Upper lobe of right lung (tissue), 1 donor: ENCODE data around the gene SERPINB5. TPM values are rescaled to one million over a fixed set of nuclear protein-coding genes. Genes with fewer than 3 reads are reported as not detected.

Experiments used
- ATAC-seq: fragments of 200-7000 bp; cut with Tn5 transposase; one replicate; pipeline ENCODE4 v1.9.1; 2020; ENCODE audit warnings: mild to moderate bottlenecking, moderate library complexity
- DNase-seq: peaks from one replicate; pipeline ENCODE4 v3.0.0-alpha.2; 2020
- H3K27ac ChIP-seq: fragments of 200-600 bp; one replicate; pipeline ENCODE4 v1.8.0; 2022
- H3K27me3 ChIP-seq: fragments of 200-600 bp; one replicate; pipeline ENCODE4 v1.8.0; 2022; ENCODE audit warnings: mild to moderate bottlenecking
- H3K36me3 ChIP-seq: fragments of 200-600 bp; one replicate; pipeline ENCODE4 v1.8.0; 2022
- H3K4me1 ChIP-seq: fragments of 200-600 bp; one replicate; pipeline ENCODE4 v1.8.0; 2022
- H3K4me3 ChIP-seq: fragments of 200-600 bp; one replicate; pipeline ENCODE4 v1.8.0; 2022; ENCODE audit warnings: mild to moderate bottlenecking
- H3K9me3 ChIP-seq: fragments of 200-600 bp; one replicate; pipeline ENCODE4 v1.8.0; 2022
- intact Hi-C: fragments of 100-400 bp; cut with DNase I; formaldehyde crosslinking; loops from one replicate; pipeline ENCODE4 v1.11.0; 2022
- total RNA-seq: library from RNA; stranded (reverse); fragmentation: NEBNext Ultra II Directional; extraction: Animal tissue kit (Norgen Biotek cat#: 25700); gene quantifications from one replicate; pipeline ENCODE4 v1.2.1, GENCODE V29; 2021
- TF ChIP-seq, protein P1 (sequence below): fragments of 200-600 bp; IDR thresholded peaks from one replicate; pipeline ENCODE4 v1.8.0; 2022; ENCODE audit warnings: antibody characterized with exemption
- donor health status: DM: no; HTN: yes; CAD: no; lungs with severe emphysema.

SERPINB5 gene
- total RNA-seq, 1 donor from 2014 or later = 0.55 TPM

DNA sequence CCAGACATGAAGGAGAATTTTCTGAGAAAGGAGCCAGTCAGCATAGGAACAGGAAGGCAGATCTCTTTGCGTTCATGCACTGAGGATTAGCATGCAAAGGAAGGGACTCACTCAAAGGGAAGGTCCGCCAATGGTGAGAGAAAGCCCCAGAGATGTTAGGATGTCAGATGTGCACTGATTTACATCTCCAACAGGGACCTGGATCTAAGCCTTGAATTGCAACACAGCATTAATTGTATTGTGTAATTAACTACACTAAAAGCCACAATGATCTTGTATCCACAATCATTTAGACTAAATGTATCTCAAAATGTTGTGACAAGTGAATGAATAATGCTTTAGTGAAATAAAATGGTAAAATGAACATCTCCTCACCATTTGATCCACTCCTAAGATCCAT lies 4.2 kb downstream of the SERPINB5 start:
- intact Hi-C loops = no loop called here

DNA sequence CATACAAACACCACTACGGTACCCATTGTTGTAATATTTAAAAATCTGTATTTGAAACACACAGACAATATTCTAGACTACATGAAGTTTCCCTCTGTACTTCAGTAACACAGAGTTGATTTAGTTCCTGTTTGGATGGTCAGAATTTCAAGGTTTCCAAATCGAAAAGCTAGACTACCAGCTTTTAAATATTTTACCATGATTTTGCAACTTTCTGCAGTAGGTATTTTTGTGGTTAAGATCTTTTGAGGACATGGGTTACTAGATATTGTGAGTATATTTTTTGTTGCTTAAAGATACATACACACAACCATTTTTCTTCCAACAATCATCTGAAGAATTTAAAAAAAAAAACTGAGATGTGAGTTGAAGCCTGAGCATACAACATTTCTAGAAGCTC lies 10.9 kb downstream of the SERPINB5 start:
- intact Hi-C loops = no loop called here

More for the DNA sequence above, 4.2 kb downstream of the SERPINB5 start:
- ATAC-seq (no peak), DNase-seq (no peak)
- Histone ChIP-seq H3K36me3 (no peaks in the 10 kb centered on the region), H3K9me3 (no peaks in the 10 kb centered on the region), H3K27ac (no peak overlapping the region), H3K27me3 (no peaks in the 10 kb centered on the region), H3K4me1 (no peaks in the 10 kb centered on the region), H3K4me3 (no peak overlapping the region)
- TF ChIP-seq, protein P1, sequence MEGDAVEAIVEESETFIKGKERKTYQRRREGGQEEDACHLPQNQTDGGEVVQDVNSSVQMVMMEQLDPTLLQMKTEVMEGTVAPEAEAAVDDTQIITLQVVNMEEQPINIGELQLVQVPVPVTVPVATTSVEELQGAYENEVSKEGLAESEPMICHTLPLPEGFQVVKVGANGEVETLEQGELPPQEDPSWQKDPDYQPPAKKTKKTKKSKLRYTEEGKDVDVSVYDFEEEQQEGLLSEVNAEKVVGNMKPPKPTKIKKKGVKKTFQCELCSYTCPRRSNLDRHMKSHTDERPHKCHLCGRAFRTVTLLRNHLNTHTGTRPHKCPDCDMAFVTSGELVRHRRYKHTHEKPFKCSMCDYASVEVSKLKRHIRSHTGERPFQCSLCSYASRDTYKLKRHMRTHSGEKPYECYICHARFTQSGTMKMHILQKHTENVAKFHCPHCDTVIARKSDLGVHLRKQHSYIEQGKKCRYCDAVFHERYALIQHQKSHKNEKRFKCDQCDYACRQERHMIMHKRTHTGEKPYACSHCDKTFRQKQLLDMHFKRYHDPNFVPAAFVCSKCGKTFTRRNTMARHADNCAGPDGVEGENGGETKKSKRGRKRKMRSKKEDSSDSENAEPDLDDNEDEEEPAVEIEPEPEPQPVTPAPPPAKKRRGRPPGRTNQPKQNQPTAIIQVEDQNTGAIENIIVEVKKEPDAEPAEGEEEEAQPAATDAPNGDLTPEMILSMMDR = no peak

GRCh38 chr18:63488160-63488559 lies 11.4 kb downstream of the SERPINB5 start:
- Histone ChIP-seq H3K4me3 (no peak overlapping the region), H3K27me3 (no peaks in the 10 kb centered on the region), H3K9me3 (no peaks in the 10 kb centered on the region), H3K4me1 (no peaks in the 10 kb centered on the region), H3K36me3 (no peaks in the 10 kb centered on the region), H3K27ac (no peak overlapping the region)
- intact Hi-C loops = no loop called here
- DNase-seq (no peak), ATAC-seq (no peak)
- TF ChIP-seq, protein P1 = no peak

More for the DNA sequence above, 10.9 kb downstream of the SERPINB5 start:
- Histone ChIP-seq H3K9me3 (no peaks in the 10 kb centered on the region), H3K36me3 (no peaks in the 10 kb centered on the region), H3K4me3 (no peak overlapping the region), H3K4me1 (no peaks in the 10 kb centered on the region), H3K27me3 (no peaks in the 10 kb centered on the region), H3K27ac (no peak overlapping the region)
- DNase-seq (no peak), ATAC-seq (no peak)
- TF ChIP-seq, protein P1 = no peak

GRCh38 chr18:63492851-63493250 lies 16.1 kb downstream of the SERPINB5 start:
- H3K27ac ChIP-seq = no peak overlapping the region
- TF ChIP-seq, protein P1 = no peak

DNA sequence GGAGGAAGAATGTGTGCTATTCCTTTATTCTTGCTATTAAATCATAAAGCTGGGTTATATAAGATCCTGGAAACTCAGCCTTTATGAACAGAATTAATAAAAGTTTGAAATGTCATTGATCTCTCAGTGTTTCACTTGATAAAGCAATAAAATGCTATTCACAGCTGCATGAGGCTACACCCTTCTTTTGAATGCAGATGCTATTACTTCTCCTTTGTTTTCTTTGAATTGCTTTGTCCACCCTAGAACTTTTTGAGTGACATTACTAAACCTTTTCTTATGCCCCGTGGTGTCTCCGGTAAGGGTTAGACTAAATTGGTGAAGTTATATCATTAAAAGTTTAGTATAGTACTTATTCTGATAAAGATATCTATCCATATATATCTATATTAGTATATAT lies 18.9 kb downstream of the SERPINB5 start:
- no peaks in the 10 kb centered on the region for H3K27me3 ChIP-seq
- no peaks in the 10 kb centered on the region for H3K4me1 ChIP-seq
- no peak overlapping the region for H3K4me3 ChIP-seq
- TF ChIP-seq, protein P1 = no peak
- intact Hi-C loops = no loop called here
- no peaks in the 10 kb centered on the region for H3K36me3 ChIP-seq
- no peak overlapping the region for H3K27ac ChIP-seq
- ATAC-seq = no peak
- no peak for DNase-seq
- H3K9me3 ChIP-seq = no peaks in the 10 kb centered on the region

More at GRCh38 chr18:63492851-63493250, 16.1 kb downstream of the SERPINB5 start:
- intact Hi-C loops = no loop called here
- DNase-seq (no peak), ATAC-seq (no peak)
- Histone ChIP-seq H3K36me3 (no peaks in the 10 kb centered on the region), H3K9me3 (no peaks in the 10 kb centered on the region), H3K27me3 (no peaks in the 10 kb centered on the region), H3K4me1 (no peaks in the 10 kb centered on the region), H3K4me3 (no peak overlapping the region)
